ENCODE data around the gene ZC3H7B. TPM values are rescaled to one million over a fixed set of nuclear protein-coding genes. Genes with fewer than 3 reads are reported as not detected.
"Not testable (repeated sequence)": the region's sequence is repeated elsewhere in the genome, so short reads cannot be mapped to it uniquely, and the experiment has no call there.

The ZC3H7B gene
- total and polyA plus RNA-seq, 12 donors: 31.2 to 133 (median 77.6) TPM

DNA sequence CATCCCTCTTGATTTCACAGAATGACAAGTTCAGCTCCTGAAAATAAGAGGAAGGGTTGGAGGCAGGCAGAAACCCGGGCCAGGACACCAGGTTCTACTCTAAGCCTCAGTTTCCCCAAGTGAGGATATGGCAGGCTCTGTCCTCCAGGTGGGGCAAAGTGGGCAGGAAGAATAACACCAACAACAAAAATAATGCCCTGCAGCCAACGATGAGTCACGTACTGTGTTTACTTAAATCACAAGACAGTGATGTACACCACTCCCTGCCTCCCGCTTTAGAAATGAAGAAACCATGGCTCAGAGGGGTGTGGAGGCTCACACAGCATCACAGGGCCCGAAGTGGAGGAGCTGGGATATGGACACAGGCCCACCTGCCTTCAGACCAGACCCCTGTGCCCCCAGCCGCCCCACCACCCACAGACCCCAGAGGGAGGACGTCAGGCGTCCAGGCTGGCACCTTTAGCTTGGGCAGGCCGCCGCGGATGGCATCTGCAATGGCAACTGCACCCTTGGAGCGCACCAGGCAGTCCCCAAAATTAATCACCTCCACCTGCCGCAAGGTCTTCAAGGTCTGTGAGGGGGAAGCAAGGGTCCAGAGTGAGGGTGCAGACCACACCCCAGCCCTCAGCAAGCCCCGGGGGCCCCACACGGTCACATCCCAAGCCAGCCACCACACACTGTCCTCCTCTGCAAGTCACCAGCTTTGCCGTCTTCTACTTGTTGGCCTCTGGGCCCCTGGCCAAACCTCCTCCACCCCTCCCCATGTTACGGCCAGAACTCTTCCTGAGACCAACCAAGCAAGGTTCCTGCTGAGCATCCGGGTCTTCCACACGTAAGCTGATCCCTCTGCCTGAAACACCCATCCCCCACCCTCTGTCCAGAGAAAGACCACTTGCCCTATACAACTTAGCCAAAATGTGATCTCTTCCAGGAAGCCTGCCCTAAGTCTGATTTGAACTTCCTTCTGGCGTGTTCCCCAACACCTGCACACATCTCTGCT is 44.8 kb upstream of the ZC3H7B start:
- H3K9me3 ChIP-seq (replicated peaks in 1 of 3): no peaks in the 10 kb centered on the region
- intact Hi-C loops (cut with DNase I): no loop called here
- TF ChIP-seq, protein P1, sequence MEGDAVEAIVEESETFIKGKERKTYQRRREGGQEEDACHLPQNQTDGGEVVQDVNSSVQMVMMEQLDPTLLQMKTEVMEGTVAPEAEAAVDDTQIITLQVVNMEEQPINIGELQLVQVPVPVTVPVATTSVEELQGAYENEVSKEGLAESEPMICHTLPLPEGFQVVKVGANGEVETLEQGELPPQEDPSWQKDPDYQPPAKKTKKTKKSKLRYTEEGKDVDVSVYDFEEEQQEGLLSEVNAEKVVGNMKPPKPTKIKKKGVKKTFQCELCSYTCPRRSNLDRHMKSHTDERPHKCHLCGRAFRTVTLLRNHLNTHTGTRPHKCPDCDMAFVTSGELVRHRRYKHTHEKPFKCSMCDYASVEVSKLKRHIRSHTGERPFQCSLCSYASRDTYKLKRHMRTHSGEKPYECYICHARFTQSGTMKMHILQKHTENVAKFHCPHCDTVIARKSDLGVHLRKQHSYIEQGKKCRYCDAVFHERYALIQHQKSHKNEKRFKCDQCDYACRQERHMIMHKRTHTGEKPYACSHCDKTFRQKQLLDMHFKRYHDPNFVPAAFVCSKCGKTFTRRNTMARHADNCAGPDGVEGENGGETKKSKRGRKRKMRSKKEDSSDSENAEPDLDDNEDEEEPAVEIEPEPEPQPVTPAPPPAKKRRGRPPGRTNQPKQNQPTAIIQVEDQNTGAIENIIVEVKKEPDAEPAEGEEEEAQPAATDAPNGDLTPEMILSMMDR (IDR thresholded peaks at IDR 0.05): no peak
- H3K36me3 ChIP-seq (replicated peaks in 1 of 2): peaks cover 0 to 88% of the 10 kb centered on the region in 2 donors
- H3K4me1 ChIP-seq (replicated peaks in 1 of 2): no peaks in the 10 kb centered on the region
- DNase-seq: peak in 1 of 7 donors; percentile 40
- H3K27ac ChIP-seq: peak overlapping the region in 1 of 5 donors; percentile 26
- no peak overlapping the region for H3K4me3 ChIP-seq
- 77 to 82% (median 78%) methylated on average over 10 to 20 of the region's 20 CpGs for WGBS, 4 donors
- no peaks in the 10 kb centered on the region for H3K27me3 ChIP-seq

DNA sequence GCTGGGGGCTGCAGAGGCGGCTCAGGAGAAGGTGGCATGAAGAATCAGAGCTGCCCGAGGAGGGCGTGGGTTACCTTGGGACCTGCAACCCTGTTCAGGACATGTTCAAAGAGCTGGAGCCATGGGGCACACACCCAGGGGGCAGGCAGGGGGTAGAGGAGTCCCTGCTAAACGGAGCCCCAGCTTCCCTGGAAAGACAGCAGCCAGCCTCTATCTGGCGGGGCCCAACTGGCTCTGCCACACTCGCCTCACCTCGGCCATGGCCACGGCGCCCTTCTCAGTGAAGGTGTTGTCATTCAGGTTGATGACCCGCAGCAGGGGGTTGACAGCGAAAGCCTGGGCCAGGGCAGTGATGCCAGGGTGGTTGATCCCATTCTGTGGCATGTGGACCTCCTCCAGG is 43.6 kb upstream of the ZC3H7B start:
- Histone ChIP-seq H3K27ac (no peak overlapping the region), H3K36me3 (replicated peaks in 1 of 2) (peaks cover 0 to 86% of the 10 kb centered on the region in 2 donors), H3K4me1 (replicated peaks in 1 of 2) (no peaks in the 10 kb centered on the region), H3K9me3 (replicated peaks in 1 of 3) (no peaks in the 10 kb centered on the region), H3K27me3 (no peaks in the 10 kb centered on the region), H3K4me3 (no peak overlapping the region)
- intact Hi-C loops (cut with DNase I): no loop called here
- 88 to 96% (median 94%) methylated on average over 5 to 11 of the region's 11 CpGs for WGBS, 4 donors
- no peak for DNase-seq
- TF ChIP-seq, protein P1 (IDR thresholded peaks at IDR 0.05): no peak
- TF ChIP-seq POLR2A (IDR thresholded peaks at IDR 0.05): no peak

DNA sequence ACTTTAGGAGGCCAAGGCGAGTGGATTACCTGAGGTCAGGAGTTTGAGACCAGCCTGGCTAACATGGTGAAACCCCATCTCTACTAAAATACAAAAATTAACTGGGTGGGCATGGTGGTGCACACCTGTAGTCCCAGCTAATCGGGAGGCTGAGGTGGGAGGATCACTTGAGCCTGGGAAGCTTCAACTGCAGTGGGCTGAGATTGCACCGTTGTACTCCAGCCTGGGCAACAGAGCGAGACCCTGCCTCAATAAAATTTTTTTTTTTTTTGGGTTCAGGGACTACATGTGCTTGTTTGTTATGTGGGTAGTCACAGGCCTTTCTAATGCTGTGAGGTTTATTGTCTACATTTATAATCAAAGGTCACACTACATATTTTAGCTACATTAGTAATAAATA is 41.6 kb upstream of the ZC3H7B start:
- H3K27me3 ChIP-seq; H3K27ac ChIP-seq; DNase-seq; H3K4me1 ChIP-seq (replicated peaks in 1 of 2); H3K4me3 ChIP-seq; H3K9me3 ChIP-seq (replicated peaks in 1 of 3); intact Hi-C loops (cut with DNase I): not testable (repeated sequence)
- peaks cover 0 to 87% of the 10 kb centered on the region in 2 donors for H3K36me3 ChIP-seq (replicated peaks in 1 of 2)
- WGBS, 4 donors: 93 to 98% (median 97%) methylated on average over 3 to 4 of the region's 4 CpGs

DNA sequence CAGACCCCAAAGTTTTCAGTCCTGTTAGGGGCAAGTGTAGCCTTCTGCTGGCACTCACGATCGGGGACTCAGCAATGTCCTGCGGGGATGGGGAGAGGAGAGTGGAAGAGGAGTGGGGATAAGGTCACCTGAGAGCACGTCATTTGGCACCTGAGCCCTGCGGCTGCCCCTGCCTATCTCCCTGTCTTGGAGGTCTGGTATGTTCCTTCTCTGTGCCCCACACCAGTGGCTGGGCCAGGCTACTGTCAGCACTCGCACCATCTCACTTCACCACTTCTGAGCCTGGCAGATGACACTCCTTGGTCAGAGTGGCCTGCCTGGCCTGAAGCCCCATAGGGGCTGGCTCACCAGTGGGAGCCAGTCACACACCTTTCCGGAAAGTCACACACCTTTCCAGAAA is 40.5 kb upstream of the ZC3H7B start:
- Histone ChIP-seq H3K4me3 (no peak overlapping the region), H3K27me3 (no peaks in the 10 kb centered on the region), H3K27ac (peak overlapping the region in 2 of 5 donors; percentile 57 to 61), H3K36me3 (replicated peaks in 1 of 2) (peaks cover 0 to 85% of the 10 kb centered on the region in 2 donors), H3K4me1 (replicated peaks in 1 of 2) (peaks cover 0 to 10% of the 10 kb centered on the region in 2 donors), H3K9me3 (replicated peaks in 1 of 3) (no peaks in the 10 kb centered on the region)
- WGBS, 4 donors: 93 to 98% (median 95%) methylated on average over 5 to 7 of the region's 7 CpGs
- intact Hi-C loops (cut with DNase I): no loop called here
- no peak for DNase-seq
- TF ChIP-seq, protein P1 (IDR thresholded peaks at IDR 0.05): no peak
- TF ChIP-seq POLR2A (IDR thresholded peaks at IDR 0.05): no peak
